ENCODE results near the gene SHC4. TPM values are rescaled to one million over a fixed set of nuclear protein-coding genes. Genes with fewer than 3 reads are reported as not detected.
A peak's percentile ranks its signal among the peaks of the same experiment; 100 is the strongest.

The SHC4 gene
- total RNA-seq, 2 experiments from 2014 or later, result 0.21 to 0.25 TPM

- H3K4me3 Mint-ChIP-seq, result no peak overlapping the region
- intact Hi-C loops (cut with micrococcal nuclease), result no loop called here
- H3K4me1 Mint-ChIP-seq (ENCODE audit: low read depth), result no peaks in the 10 kb centered on the region
- CTCF ChIA-PET, result no interaction called here
- H3K9me3 Mint-ChIP-seq, result no peaks in the 10 kb centered on the region
- no peak overlapping the region for H3K27ac Mint-ChIP-seq
- H3K36me3 Mint-ChIP-seq (ENCODE audit: low read depth), result no peaks in the 10 kb centered on the region
- peaks cover 15% of the 10 kb centered on the region for H3K27me3 Mint-ChIP-seq (ENCODE audit: low read depth)
- no peak for DNase-seq
Measured at GRCh38 chr15:48893311-48893710, 70.4 kb downstream of the SHC4 start.

- CTCF ChIA-PET, result no interaction called here
- H3K9me3 Mint-ChIP-seq, result no peaks in the 10 kb centered on the region
- H3K4me3 Mint-ChIP-seq, result no peak overlapping the region
- H3K27me3 Mint-ChIP-seq (ENCODE audit: low read depth), result peaks cover 9% of the 10 kb centered on the region
- DNase-seq, result no peak
- intact Hi-C loops (cut with micrococcal nuclease), result no loop called here
- H3K27ac Mint-ChIP-seq, result no peak overlapping the region
- H3K36me3 Mint-ChIP-seq (ENCODE audit: low read depth), result no peaks in the 10 kb centered on the region
- H3K4me1 Mint-ChIP-seq (ENCODE audit: low read depth), result no peaks in the 10 kb centered on the region
Measured at GRCh38 chr15:48891232-48891765, 72.4 kb downstream of the SHC4 start.

- no peak for DNase-seq
- Mint-ChIP-seq H3K4me3 (no peak overlapping the region), H3K36me3 (ENCODE audit: low read depth) (no peaks in the 10 kb centered on the region), H3K27ac (no peak overlapping the region), H3K4me1 (ENCODE audit: low read depth) (no peaks in the 10 kb centered on the region), H3K9me3 (no peaks in the 10 kb centered on the region), H3K27me3 (ENCODE audit: low read depth) (peaks cover 9% of the 10 kb centered on the region)
- intact Hi-C loops (cut with micrococcal nuclease), result no loop called here
- CTCF ChIA-PET, result interaction anchor here (1.1 kb wide), 1 partner anchor 13 kb away, joined by 3 read pairs; the partner anchor contains the start of gene EID1
Measured at GRCh38 chr15:48890375-48890972, 73.2 kb downstream of the SHC4 start.

GRCh38 chr15:48889925-48890324 lies 73.8 kb downstream of the SHC4 start:
- intact Hi-C loops (cut with micrococcal nuclease), result no loop called here

GRCh38 chr15:48888836-48889235 lies 74.9 kb downstream of the SHC4 start:
- intact Hi-C loops (cut with micrococcal nuclease), result no loop called here
- CTCF ChIA-PET, result no interaction called here
- H3K27me3 Mint-ChIP-seq (ENCODE audit: low read depth), result peaks cover 14% of the 10 kb centered on the region
- no peaks in the 10 kb centered on the region for H3K9me3 Mint-ChIP-seq
- DNase-seq, result no peak
- no peak overlapping the region for H3K27ac Mint-ChIP-seq
- H3K36me3 Mint-ChIP-seq (ENCODE audit: low read depth), result no peaks in the 10 kb centered on the region
- H3K4me1 Mint-ChIP-seq (ENCODE audit: low read depth), result no peaks in the 10 kb centered on the region
- H3K4me3 Mint-ChIP-seq, result no peak overlapping the region

More at GRCh38 chr15:48889925-48890324, 73.8 kb downstream of the SHC4 start:
- no peaks in the 10 kb centered on the region for H3K36me3 Mint-ChIP-seq (ENCODE audit: low read depth)
- H3K4me3 Mint-ChIP-seq, result no peak overlapping the region
- no peaks in the 10 kb centered on the region for H3K9me3 Mint-ChIP-seq
- no peaks in the 10 kb centered on the region for H3K4me1 Mint-ChIP-seq (ENCODE audit: low read depth)
- DNase-seq, result no peak
- H3K27ac Mint-ChIP-seq, result no peak overlapping the region
- CTCF ChIA-PET, result interaction anchor here (0.7 to 1.1 kb wide), 2 partner anchors 12 to 28 kb away, joined by 3 to 4 read pairs; partner anchors contain the start of gene EID1
- H3K27me3 Mint-ChIP-seq (ENCODE audit: low read depth), result peaks cover 11% of the 10 kb centered on the region

GRCh38 chr15:48888191-48888590 lies 75.5 kb downstream of the SHC4 start:
- Mint-ChIP-seq H3K4me3 (no peak overlapping the region), H3K4me1 (ENCODE audit: low read depth) (no peaks in the 10 kb centered on the region), H3K27me3 (ENCODE audit: low read depth) (peaks cover 17% of the 10 kb centered on the region), H3K36me3 (ENCODE audit: low read depth) (no peaks in the 10 kb centered on the region), H3K9me3 (no peaks in the 10 kb centered on the region), H3K27ac (no peak overlapping the region)
- DNase-seq, result peak; percentile 12
- CTCF ChIA-PET, result no interaction called here
- intact Hi-C loops (cut with micrococcal nuclease), result no loop called here

GRCh38 chr15:48887144-48887543 lies 76.6 kb downstream of the SHC4 start:
- no peaks in the 10 kb centered on the region for H3K9me3 Mint-ChIP-seq
- intact Hi-C loops (cut with micrococcal nuclease), result no loop called here
- peaks cover 17% of the 10 kb centered on the region for H3K27me3 Mint-ChIP-seq (ENCODE audit: low read depth)
- H3K4me3 Mint-ChIP-seq, result no peak overlapping the region
- no peak overlapping the region for H3K27ac Mint-ChIP-seq
- H3K4me1 Mint-ChIP-seq (ENCODE audit: low read depth), result peaks cover 6% of the 10 kb centered on the region
- no peaks in the 10 kb centered on the region for H3K36me3 Mint-ChIP-seq (ENCODE audit: low read depth)
- no peak for DNase-seq
- CTCF ChIA-PET, result interaction anchor here (0.7 kb wide), 1 partner anchor 534 kb away, joined by 4 read pairs; no protein-coding TSS in a partner anchor

- no peak overlapping the region for H3K27ac Mint-ChIP-seq
- CTCF ChIA-PET, result no interaction called here
- peaks cover under 1% of the 10 kb centered on the region for H3K9me3 Mint-ChIP-seq
- peaks cover 4% of the 10 kb centered on the region for H3K36me3 Mint-ChIP-seq (ENCODE audit: low read depth)
- peaks cover 15% of the 10 kb centered on the region for H3K27me3 Mint-ChIP-seq (ENCODE audit: low read depth)
- H3K4me3 Mint-ChIP-seq, result no peak overlapping the region
- no peak for DNase-seq
- H3K4me1 Mint-ChIP-seq (ENCODE audit: low read depth), result peaks cover 18% of the 10 kb centered on the region
- intact Hi-C loops (cut with micrococcal nuclease), result no loop called here
Measured at GRCh38 chr15:48883699-48884098, 80.0 kb downstream of the SHC4 start.

GRCh38 chr15:48880070-48880634 lies 83.6 kb downstream of the SHC4 start:
- CTCF ChIA-PET, result interaction anchor here (0.6 to 2.1 kb wide), 3 partner anchors 17 to 95 kb away, joined by 3 to 8 read pairs (median 3); no protein-coding TSS in a partner anchor
- Mint-ChIP-seq H3K27ac (no peak overlapping the region), H3K4me3 (no peak overlapping the region), H3K36me3 (ENCODE audit: low read depth) (peaks cover 12% of the 10 kb centered on the region), H3K4me1 (ENCODE audit: low read depth) (peaks cover 29% of the 10 kb centered on the region), H3K9me3 (peaks cover 2% of the 10 kb centered on the region), H3K27me3 (ENCODE audit: low read depth) (peaks cover 9% of the 10 kb centered on the region)
- intact Hi-C loops (cut with micrococcal nuclease), result no loop called here
- no peak for DNase-seq

- H3K27me3 Mint-ChIP-seq (ENCODE audit: low read depth), result peaks cover 6% of the 10 kb centered on the region
- DNase-seq, result peak; percentile 93
- CTCF ChIA-PET, result interaction anchor here (0.8 to 2.6 kb wide), 6 partner anchors 12 to 168 kb away, joined by 3 to 10 read pairs (median 3); partner anchors contain the start of genes SECISBP2L and SHC4
- peak within 1 kb of the TSS; percentile 94 for H3K27ac Mint-ChIP-seq
- intact Hi-C loops (cut with micrococcal nuclease), result loop anchor here (1.0 to 10.0 kb wide), 11 partner anchors 47 to 1384 kb away; partner anchors contain the start of genes CEP152, COPS2, DTWD1 and GALK2
- H3K9me3 Mint-ChIP-seq, result peaks cover 2% of the 10 kb centered on the region
- H3K36me3 Mint-ChIP-seq (ENCODE audit: low read depth), result peaks cover 12% of the 10 kb centered on the region
- peaks cover 29% of the 10 kb centered on the region for H3K4me1 Mint-ChIP-seq (ENCODE audit: low read depth)
- peak within 1 kb of the TSS; percentile 92 for H3K4me3 Mint-ChIP-seq
Measured at GRCh38 chr15:48877630-48878595, 85.8 kb downstream of the SHC4 start, which contains the start of gene EID1. Gene EID1, plus strand, starts transcription at chr15:48878134. Its CDS starts 43 bp downstream, at chr15:48878177.

GRCh38 chr15:48876057-48876456 lies 87.7 kb downstream of the SHC4 start:
- DNase-seq, result no peak
- Mint-ChIP-seq H3K9me3 (peaks cover 2% of the 10 kb centered on the region), H3K4me3 (no peak overlapping the region), H3K27me3 (ENCODE audit: low read depth) (peaks cover 19% of the 10 kb centered on the region), H3K27ac (no peak overlapping the region), H3K36me3 (ENCODE audit: low read depth) (peaks cover 12% of the 10 kb centered on the region), H3K4me1 (ENCODE audit: low read depth) (peaks cover 20% of the 10 kb centered on the region)
- CTCF ChIA-PET, result no interaction called here
- intact Hi-C loops (cut with micrococcal nuclease), result loop anchor here (5.0 to 10.0 kb wide), 4 partner anchors 186 to 1386 kb away; no protein-coding TSS in a partner anchor

All from activated naive CD4-positive, alpha-beta T cell treated with anti-CD3 and anti-CD28 coated beads for 36 hours (primary cell).